Memory B cell (primary cell): ENCODE measurements around the gene RFC1.
A peak's percentile ranks its signal among the peaks of the same experiment; 100 is the strongest.
"Not testable (repeated sequence)": the region's sequence is repeated elsewhere in the genome, so short reads cannot be mapped to it uniquely, and the experiment has no call there.

Source experiments
- ATAC-seq: fragments of 150-1000 bp; cut with Tn5 transposase; 2 replicates; pipeline ENCODE4 v1.10.0; 2021; ENCODE audit warnings: low read depth, mild to moderate bottlenecking, moderate library complexity
- DNase-seq, 2 donors: peaks; one replicate each; pipeline ENCODE4 v3.0.0; 2022; ENCODE audit warnings: low spot score in 2 of 2
- H3K27ac Mint-ChIP-seq: one replicate; pipeline ENCODE4 v1.8.0; 2022; ENCODE audit warnings: mild to moderate bottlenecking, moderate library complexity, mixed read lengths
- H3K27me3 Mint-ChIP-seq: one replicate; pipeline ENCODE4 v1.8.0; 2022; ENCODE audit warnings: mixed read lengths
- H3K36me3 Mint-ChIP-seq: one replicate; pipeline ENCODE4 v1.8.0; 2022; ENCODE audit warnings: mild to moderate bottlenecking, mixed read lengths
- H3K4me1 Mint-ChIP-seq: one replicate; pipeline ENCODE4 v1.8.0; 2022; ENCODE audit warnings: mixed read lengths
- H3K4me3 Mint-ChIP-seq: one replicate; pipeline ENCODE4 v1.8.0; 2022; ENCODE audit warnings: mild to moderate bottlenecking, moderate library complexity, mixed read lengths
- H3K9me3 Mint-ChIP-seq: one replicate; pipeline ENCODE4 v1.8.0; 2022; ENCODE audit warnings: mixed read lengths

Gene RFC1

GRCh38 chr4:39308611-39309010 is 57.6 kb downstream of the RFC1 start:
- H3K27ac Mint-ChIP-seq, result no peak overlapping the region
- ATAC-seq (no peak), DNase-seq (no peak)
- no peaks in the 10 kb centered on the region for H3K4me1 Mint-ChIP-seq
- no peak overlapping the region for H3K4me3 Mint-ChIP-seq
- no peaks in the 10 kb centered on the region for H3K27me3 Mint-ChIP-seq
- no peaks in the 10 kb centered on the region for H3K9me3 Mint-ChIP-seq
- peaks cover 43% of the 10 kb centered on the region for H3K36me3 Mint-ChIP-seq

DNA sequence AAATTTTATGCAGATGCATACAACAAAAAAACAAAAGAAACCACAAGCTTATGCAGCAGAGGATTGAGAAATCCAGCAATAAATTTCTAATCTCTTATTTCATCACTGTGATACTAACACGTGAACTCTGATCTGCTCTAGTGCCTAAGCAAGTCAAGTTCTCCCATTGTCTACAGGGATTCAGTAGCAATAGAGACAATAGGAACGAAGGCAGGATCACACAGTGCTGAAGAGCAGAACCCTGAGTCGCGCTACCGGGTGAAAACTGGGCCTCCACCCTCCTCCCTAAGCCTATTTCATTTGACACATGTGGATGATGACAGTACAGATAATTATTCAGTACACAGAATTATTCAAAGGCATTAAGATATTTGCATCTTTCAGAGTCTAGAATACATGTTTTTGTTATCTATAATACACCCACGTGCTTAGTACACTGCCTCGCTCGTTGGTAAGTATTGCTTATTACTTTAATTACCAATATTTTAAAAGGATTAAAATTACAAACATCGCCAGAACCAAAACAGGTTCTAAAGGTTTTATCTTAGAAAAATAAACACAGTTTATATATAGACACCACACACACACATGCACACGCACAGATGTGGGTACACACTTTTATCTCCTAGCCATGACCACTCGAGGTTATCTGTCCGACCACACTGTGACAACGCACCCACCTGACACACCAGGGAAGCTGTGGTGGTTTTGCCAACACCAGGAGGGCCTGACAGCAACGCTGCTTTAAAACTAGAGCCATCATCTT is 60.1 kb downstream of the RFC1 start:
- DNase-seq (no peak), ATAC-seq (no peak)
- Mint-ChIP-seq H3K27ac (no peak overlapping the region), H3K4me1 (no peaks in the 10 kb centered on the region), H3K9me3 (no peaks in the 10 kb centered on the region), H3K27me3 (no peaks in the 10 kb centered on the region), H3K36me3 (peaks cover 42% of the 10 kb centered on the region), H3K4me3 (no peak overlapping the region)

DNA sequence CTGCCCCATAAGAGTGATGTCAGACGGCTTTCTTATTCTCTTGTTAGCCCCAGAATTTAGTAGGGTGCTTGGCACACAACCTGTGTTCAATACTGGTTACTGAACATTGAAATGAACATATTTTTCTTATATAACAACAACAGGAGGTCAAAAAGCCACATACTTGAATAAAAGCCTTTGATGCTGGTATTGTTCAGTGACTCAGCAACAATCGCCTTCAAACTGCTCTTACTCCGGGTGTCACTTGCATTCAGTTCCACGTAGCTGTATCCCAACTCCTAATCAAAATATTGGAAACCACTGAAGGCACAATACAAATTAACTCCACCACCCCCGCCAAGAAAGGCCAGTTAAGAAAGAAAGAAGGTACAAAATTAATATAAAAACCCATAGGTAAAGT is 61.5 kb downstream of the RFC1 start:
- peak overlapping the region; percentile 28 for H3K27ac Mint-ChIP-seq
- H3K36me3 Mint-ChIP-seq, result peaks cover 47% of the 10 kb centered on the region
- H3K4me3 Mint-ChIP-seq, result no peak overlapping the region
- H3K4me1 Mint-ChIP-seq, result no peaks in the 10 kb centered on the region
- no peak for ATAC-seq
- DNase-seq, result no peak
- H3K27me3 Mint-ChIP-seq, result no peaks in the 10 kb centered on the region
- H3K9me3 Mint-ChIP-seq, result no peaks in the 10 kb centered on the region

- Mint-ChIP-seq H3K4me1 (no peaks in the 10 kb centered on the region), H3K4me3 (no peak overlapping the region), H3K36me3 (peaks cover 43% of the 10 kb centered on the region), H3K27me3 (no peaks in the 10 kb centered on the region), H3K9me3 (no peaks in the 10 kb centered on the region), H3K27ac (no peak overlapping the region)
- no peak for ATAC-seq
- DNase-seq, result no peak
Observed at GRCh38 chr4:39303871-39304270, 62.3 kb downstream of the RFC1 start.

GRCh38 chr4:39302901-39303300 is 63.3 kb downstream of the RFC1 start:
- H3K36me3 Mint-ChIP-seq, result peaks cover 44% of the 10 kb centered on the region
- H3K27ac Mint-ChIP-seq, result no peak overlapping the region
- no peaks in the 10 kb centered on the region for H3K4me1 Mint-ChIP-seq
- no peak overlapping the region for H3K4me3 Mint-ChIP-seq
- ATAC-seq (no peak), DNase-seq (no peak)
- H3K9me3 Mint-ChIP-seq, result no peaks in the 10 kb centered on the region
- H3K27me3 Mint-ChIP-seq, result no peaks in the 10 kb centered on the region

DNA sequence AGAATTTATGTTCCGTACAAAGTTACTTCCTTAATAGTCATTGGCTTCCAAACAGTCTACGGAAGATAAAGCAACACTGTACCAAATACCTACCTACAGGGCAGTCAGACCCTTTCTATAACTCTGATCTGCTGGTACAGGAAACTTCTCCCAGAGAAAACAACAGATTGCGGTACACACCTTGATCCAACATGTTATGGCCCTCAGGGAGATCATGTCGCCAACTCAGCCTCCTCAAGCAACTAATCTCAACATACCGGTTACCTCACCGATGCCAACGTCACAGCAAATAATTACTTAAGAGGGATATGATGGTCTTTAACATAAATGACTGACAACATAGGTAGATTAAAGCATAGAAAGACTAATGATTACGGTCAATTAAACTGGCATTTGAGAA is 70.4 kb downstream of the RFC1 start:
- no peak for ATAC-seq
- no peak for DNase-seq
- no peaks in the 10 kb centered on the region for H3K27me3 Mint-ChIP-seq
- no peak overlapping the region for H3K4me3 Mint-ChIP-seq
- no peaks in the 10 kb centered on the region for H3K9me3 Mint-ChIP-seq
- no peak overlapping the region for H3K27ac Mint-ChIP-seq
- H3K4me1 Mint-ChIP-seq, result no peaks in the 10 kb centered on the region
- H3K36me3 Mint-ChIP-seq, result peaks cover 39% of the 10 kb centered on the region

DNA sequence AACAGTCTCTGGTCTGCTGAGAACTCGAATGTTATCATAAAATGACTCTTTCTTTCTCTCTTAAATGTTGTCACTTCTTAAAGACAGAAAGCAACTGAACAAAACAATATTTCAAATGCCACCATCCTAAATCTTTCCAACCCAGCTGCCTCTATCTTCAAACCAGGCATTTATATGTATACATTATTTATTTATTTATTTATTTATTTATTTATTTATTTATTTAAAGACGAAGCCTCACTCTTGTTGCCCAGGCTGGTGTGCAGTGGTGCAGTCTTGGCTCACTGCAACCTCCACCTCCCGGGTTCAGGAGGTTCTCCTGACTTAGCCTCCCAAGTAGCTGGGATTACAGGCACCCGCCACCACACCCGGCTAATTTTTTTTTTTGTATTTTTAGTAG is 73.7 kb downstream of the RFC1 start:
- H3K27ac Mint-ChIP-seq, ATAC-seq, H3K4me1 Mint-ChIP-seq, H3K4me3 Mint-ChIP-seq, H3K9me3 Mint-ChIP-seq, DNase-seq, H3K27me3 Mint-ChIP-seq: not testable (repeated sequence)
- H3K36me3 Mint-ChIP-seq, result peaks cover 40% of the 10 kb centered on the region

DNA sequence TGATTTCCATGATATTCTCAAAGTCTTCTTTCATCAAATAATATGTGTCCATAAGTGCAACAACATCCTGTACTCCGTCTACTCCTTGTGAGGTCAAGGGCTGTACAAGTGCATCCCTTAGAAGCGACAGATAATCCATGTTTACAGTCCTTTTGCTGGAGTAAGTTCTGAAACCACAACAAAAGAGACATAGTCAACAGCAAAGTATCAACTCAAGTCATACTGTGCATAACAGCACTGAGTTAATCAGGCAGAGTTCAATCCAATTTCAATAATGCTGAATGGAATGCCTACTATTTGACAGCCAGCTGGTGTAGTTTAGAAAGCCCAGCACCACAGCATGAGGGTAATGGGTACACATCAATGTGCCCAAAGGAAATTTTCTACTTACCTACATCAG is 74.5 kb downstream of the RFC1 start:
- Mint-ChIP-seq H3K4me1 (no peaks in the 10 kb centered on the region), H3K27ac (no peak overlapping the region), H3K27me3 (no peaks in the 10 kb centered on the region), H3K9me3 (no peaks in the 10 kb centered on the region), H3K4me3 (no peak overlapping the region), H3K36me3 (peaks cover 41% of the 10 kb centered on the region)
- ATAC-seq (no peak), DNase-seq (no peak)

DNA sequence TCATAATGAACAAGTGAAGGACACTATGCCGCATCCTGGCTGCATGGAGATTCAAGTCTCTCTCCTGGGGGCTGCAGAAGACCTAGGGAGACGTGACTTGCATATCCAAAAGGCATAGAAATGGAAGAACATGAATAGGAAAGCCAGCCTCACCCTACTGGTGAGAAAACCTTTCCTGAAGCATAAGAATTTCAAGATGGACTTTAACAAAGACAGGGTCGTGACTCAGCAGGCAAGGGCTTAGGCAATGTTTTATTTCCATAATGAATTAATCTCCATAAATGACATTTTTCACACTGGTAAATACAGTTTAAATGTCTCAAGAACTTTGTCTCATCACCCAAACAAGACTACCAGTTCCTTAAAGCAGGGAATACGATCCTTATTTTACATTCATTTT is 78.9 kb downstream of the RFC1 start:
- H3K27me3 Mint-ChIP-seq, result no peaks in the 10 kb centered on the region
- ATAC-seq (no peak), DNase-seq (no peak)
- peaks cover 37% of the 10 kb centered on the region for H3K36me3 Mint-ChIP-seq
- H3K4me3 Mint-ChIP-seq, result no peak overlapping the region
- H3K9me3 Mint-ChIP-seq, result no peaks in the 10 kb centered on the region
- peak overlapping the region; percentile 41 for H3K27ac Mint-ChIP-seq
- peaks cover 2% of the 10 kb centered on the region for H3K4me1 Mint-ChIP-seq

GRCh38 chr4:39286263-39286662 is 79.9 kb downstream of the RFC1 start:
- no peak overlapping the region for H3K27ac Mint-ChIP-seq
- no peaks in the 10 kb centered on the region for H3K9me3 Mint-ChIP-seq
- DNase-seq, result no peak
- peaks cover 2% of the 10 kb centered on the region for H3K4me1 Mint-ChIP-seq
- no peak for ATAC-seq
- no peaks in the 10 kb centered on the region for H3K27me3 Mint-ChIP-seq
- H3K36me3 Mint-ChIP-seq, result peaks cover 31% of the 10 kb centered on the region
- H3K4me3 Mint-ChIP-seq, result no peak overlapping the region

DNA sequence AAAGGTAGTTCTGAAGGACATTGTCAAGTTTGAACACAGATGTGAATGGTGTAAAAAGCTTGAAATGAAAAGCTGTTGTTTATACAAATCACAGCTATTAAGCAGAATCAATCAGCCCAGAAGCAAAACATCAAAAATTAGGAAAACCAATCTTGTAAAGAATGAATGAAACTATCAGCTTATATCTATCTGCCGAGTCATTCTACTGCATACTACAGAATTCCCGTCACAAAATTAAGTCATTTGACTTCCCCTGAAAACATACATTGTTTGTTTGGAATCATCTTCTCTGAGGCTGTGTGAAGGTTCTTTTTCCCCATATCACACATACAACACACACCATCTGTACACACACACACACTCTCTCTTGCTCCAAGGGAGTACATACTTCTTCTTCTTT is 80.3 kb downstream of the RFC1 start:
- H3K4me1 Mint-ChIP-seq, result peaks cover 2% of the 10 kb centered on the region
- ATAC-seq (no peak), DNase-seq (no peak)
- no peaks in the 10 kb centered on the region for H3K9me3 Mint-ChIP-seq
- H3K27ac Mint-ChIP-seq, result no peak overlapping the region
- H3K27me3 Mint-ChIP-seq, result no peaks in the 10 kb centered on the region
- H3K4me3 Mint-ChIP-seq, result no peak overlapping the region
- peaks cover 28% of the 10 kb centered on the region for H3K36me3 Mint-ChIP-seq

DNA sequence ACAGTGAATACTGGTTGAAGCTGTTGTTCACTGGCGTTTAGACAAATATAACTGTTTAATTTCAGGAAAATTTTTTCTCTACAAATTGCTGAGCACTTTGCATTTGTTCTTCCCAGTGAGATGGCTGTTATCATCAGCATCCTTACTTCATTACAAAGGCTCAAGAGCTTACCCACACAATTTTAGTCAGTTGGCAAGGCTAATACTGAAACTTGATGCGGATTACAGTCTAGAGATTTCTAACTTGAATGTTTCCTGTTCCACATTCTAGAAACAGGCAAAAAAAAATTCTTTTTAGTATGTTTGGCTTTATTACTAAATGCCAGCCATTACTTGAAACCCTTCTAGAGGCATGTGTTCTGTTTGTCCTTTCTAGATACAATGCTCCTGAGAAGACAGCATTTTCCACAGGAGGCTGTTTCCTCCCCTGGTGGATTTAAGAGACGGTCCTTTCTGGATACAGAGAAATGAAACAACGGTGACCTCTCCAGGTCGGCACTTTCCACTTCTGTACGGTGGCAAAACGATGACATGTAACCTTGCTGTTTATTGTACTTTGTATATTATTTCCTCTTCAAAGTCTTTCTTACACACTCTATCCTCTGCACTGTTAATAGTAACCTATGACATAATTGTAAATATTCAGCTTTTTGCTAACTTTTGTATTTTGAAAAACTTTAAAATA is 80.9 kb downstream of the RFC1 start:
- Mint-ChIP-seq H3K4me1 (peaks cover 2% of the 10 kb centered on the region), H3K27me3 (no peaks in the 10 kb centered on the region), H3K4me3 (no peak overlapping the region), H3K36me3 (peaks cover 27% of the 10 kb centered on the region), H3K27ac (no peak overlapping the region), H3K9me3 (no peaks in the 10 kb centered on the region)
- ATAC-seq (no peak), DNase-seq (no peak)

GRCh38 chr4:39280770-39281169 is 85.4 kb downstream of the RFC1 start:
- no peaks in the 10 kb centered on the region for H3K27me3 Mint-ChIP-seq
- no peaks in the 10 kb centered on the region for H3K4me1 Mint-ChIP-seq
- no peaks in the 10 kb centered on the region for H3K9me3 Mint-ChIP-seq
- DNase-seq (no peak), ATAC-seq (no peak)
- H3K27ac Mint-ChIP-seq, result no peak overlapping the region
- peaks cover 11% of the 10 kb centered on the region for H3K36me3 Mint-ChIP-seq
- no peak overlapping the region for H3K4me3 Mint-ChIP-seq

GRCh38 chr4:39279416-39279815 is 86.7 kb downstream of the RFC1 start:
- no peak overlapping the region for H3K27ac Mint-ChIP-seq
- no peak for ATAC-seq
- no peaks in the 10 kb centered on the region for H3K9me3 Mint-ChIP-seq

GRCh38 chr4:39278476-39278875 is 87.7 kb downstream of the RFC1 start:
- no peaks in the 10 kb centered on the region for H3K27me3 Mint-ChIP-seq
- no peak for DNase-seq
- H3K9me3 Mint-ChIP-seq, result no peaks in the 10 kb centered on the region
- H3K27ac Mint-ChIP-seq, result no peak overlapping the region
- peaks cover 14% of the 10 kb centered on the region for H3K36me3 Mint-ChIP-seq
- no peak for ATAC-seq
- H3K4me3 Mint-ChIP-seq, result no peak overlapping the region
- H3K4me1 Mint-ChIP-seq, result no peaks in the 10 kb centered on the region

More at GRCh38 chr4:39279416-39279815, 86.7 kb downstream of the RFC1 start:
- Mint-ChIP-seq H3K4me3 (no peak overlapping the region), H3K27me3 (no peaks in the 10 kb centered on the region), H3K36me3 (peaks cover 16% of the 10 kb centered on the region), H3K4me1 (no peaks in the 10 kb centered on the region)
- DNase-seq, result no peak
